ENCODE measurements around the gene CRHR1. TPM values are rescaled to one million over a fixed set of nuclear protein-coding genes. Genes with fewer than 3 reads are reported as not detected.

Gene CRHR1
- total RNA-seq, 1 experiment from 2014 or later: not detected

DNA sequence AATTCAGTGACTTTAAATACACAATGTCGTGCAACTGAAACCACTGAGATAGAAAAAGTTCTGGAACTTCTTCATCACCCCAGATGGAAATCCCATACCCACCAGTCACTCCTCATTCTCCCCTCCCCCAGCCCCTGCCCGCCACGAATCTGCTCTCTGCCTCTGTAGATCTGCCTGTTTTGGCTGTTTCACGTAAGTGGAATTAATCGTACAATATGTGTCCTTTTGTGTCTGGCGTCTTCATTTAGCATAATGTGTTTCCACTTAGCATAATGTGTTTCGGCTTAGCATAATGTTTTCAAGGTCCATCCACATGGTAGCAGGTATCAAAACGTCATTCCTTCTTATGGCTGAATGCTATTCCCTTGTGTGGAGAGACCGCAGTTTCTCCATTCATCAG, 57.1 kb downstream of the CRHR1 start:
- no peak for DNase-seq (ENCODE audit: extremely low read depth, low read depth)

DNA sequence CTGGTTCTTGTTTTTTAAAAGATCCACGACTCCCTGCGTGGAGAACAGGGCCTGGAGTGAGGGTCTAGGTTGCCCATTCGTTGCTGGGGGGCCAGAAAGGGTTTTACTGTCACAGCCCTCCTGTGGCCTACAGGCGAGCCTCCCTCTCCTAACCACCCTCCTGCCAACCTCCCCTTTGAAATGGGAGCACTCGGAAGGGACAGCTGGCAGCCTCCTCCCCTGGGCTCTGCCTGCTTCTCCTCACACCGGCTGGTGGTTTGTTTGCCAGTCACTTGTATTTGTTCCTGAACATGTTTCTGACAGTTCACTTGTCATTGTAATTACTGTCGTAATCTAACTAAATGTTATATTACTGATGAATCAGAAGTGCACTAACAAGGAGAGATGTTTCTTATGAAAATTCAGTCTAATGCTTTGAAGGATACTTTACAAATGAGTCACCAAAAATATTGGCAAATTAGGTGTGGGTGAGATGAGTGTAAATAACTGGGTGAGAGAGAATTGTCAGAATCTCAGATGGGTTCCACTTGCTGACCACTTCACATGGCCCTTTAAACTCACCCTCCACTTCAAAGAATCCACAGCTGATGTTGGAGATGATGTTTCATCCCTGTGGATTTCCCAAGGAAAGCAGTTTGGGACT, 57.9 kb downstream of the CRHR1 start:
- DNase-seq (ENCODE audit: extremely low read depth, low read depth): no peak

GRCh38 chr17:45843722-45844121, 59.6 kb downstream of the CRHR1 start:
- DNase-seq (ENCODE audit: extremely low read depth, low read depth): no peak

DNA sequence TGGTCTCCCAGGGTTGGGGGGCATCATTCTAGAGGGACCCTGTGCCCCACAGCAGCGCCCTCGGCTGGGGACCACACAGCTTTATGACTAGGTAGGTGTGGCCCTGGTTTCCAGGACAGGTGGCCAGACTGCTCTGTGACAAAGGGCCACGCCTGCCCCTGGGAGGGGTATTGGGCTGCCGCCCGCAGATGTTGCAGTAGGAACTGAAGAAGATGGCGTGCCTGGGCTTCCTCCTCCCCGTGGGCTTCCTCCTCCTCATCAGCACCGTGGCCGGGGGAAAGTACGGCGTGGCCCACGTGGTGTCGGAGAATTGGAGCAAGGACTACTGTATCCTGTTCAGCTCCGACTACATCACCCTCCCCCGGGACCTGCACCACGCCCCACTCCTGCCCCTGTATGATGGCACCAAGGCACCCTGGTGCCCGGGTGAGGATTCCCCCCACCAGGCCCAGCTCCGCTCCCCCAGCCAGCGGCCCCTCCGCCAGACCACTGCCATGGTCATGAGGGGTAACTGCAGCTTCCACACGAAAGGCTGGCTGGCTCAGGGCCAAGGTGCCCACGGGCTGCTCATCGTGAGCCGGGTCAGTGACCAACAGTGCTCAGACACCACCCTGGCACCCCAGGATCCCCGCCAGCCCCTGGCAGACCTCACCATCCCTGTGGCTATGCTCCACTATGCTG, 60.7 kb downstream of the CRHR1 start, which contains the start of gene SPPL2C:
Gene SPPL2C (plus strand): TSS at position 187 of the 681 bp plus-strand sequence. CDS start 26 bp downstream, at position 213.
- no peak for DNase-seq (ENCODE audit: extremely low read depth, low read depth)

DNA sequence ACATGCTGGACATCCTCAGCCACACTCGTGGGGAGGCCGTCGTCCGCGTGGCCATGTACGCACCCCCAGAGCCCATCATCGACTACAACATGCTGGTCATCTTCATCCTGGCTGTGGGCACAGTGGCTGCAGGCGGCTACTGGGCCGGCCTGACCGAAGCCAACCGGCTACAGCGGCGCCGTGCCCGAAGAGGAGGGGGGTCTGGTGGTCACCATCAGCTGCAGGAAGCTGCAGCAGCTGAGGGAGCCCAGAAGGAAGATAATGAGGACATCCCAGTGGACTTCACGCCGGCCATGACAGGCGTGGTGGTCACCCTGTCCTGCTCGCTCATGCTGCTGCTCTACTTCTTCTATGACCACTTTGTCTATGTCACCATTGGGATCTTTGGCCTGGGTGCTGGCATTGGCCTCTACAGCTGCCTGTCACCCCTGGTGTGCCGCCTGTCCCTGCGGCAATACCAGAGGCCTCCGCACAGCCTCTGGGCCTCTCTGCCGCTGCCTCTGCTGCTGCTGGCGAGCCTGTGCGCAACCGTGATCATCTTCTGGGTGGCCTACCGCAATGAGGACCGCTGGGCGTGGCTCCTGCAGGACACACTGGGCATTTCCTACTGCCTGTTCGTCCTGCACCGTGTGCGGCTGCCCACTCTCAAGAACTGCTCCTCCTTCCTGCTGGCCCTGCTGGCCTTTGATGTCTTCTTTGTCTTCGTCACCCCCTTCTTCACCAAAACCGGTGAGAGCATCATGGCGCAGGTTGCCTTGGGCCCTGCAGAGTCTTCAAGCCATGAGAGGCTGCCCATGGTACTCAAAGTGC, 61.5 kb downstream of the CRHR1 start:
- DNase-seq (ENCODE audit: extremely low read depth, low read depth): no peak

DNA sequence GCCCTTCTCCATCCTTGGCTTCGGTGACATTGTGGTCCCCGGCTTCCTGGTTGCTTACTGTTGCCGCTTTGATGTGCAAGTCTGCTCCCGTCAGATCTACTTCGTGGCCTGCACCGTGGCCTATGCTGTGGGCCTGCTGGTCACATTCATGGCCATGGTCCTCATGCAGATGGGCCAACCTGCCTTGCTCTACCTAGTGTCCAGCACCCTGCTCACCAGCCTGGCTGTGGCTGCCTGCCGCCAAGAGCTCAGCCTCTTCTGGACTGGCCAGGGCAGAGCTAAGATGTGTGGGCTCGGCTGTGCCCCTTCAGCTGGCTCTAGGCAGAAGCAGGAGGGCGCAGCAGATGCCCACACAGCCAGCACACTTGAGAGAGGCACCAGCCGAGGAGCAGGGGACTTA, 62.1 kb downstream of the CRHR1 start:
- no peak for DNase-seq (ENCODE audit: extremely low read depth, low read depth)

- DNase-seq (ENCODE audit: extremely low read depth, low read depth): no peak
Measured at GRCh38 chr17:45846646-45847045, 62.5 kb downstream of the CRHR1 start.

- no peak for DNase-seq (ENCODE audit: extremely low read depth, low read depth)
Measured at GRCh38 chr17:45847101-45847500, 63.0 kb downstream of the CRHR1 start.

GRCh38 chr17:45847747-45848146, 63.6 kb downstream of the CRHR1 start:
- no peak for DNase-seq (ENCODE audit: extremely low read depth, low read depth)

DNA sequence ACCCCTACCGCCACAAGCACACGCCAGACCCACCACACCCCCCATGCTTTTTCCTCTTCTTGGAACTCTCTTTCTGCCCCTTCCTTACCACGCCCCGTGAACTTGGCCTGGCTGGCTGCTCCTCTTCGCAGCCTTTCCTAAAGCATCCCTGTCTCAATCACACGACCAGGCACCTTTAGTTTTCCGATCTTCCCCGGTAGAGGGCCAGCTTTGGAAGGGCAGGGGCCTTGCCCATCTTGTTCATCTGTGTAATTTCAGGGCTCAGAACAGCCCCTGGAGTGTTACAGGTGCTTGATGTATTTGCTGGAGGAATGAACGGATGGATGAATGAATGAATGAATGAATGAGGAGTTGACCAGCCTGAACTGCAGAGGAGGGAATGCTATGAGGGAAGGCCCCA, 64.3 kb downstream of the CRHR1 start:
- no peak for DNase-seq (ENCODE audit: extremely low read depth, low read depth)

DNA sequence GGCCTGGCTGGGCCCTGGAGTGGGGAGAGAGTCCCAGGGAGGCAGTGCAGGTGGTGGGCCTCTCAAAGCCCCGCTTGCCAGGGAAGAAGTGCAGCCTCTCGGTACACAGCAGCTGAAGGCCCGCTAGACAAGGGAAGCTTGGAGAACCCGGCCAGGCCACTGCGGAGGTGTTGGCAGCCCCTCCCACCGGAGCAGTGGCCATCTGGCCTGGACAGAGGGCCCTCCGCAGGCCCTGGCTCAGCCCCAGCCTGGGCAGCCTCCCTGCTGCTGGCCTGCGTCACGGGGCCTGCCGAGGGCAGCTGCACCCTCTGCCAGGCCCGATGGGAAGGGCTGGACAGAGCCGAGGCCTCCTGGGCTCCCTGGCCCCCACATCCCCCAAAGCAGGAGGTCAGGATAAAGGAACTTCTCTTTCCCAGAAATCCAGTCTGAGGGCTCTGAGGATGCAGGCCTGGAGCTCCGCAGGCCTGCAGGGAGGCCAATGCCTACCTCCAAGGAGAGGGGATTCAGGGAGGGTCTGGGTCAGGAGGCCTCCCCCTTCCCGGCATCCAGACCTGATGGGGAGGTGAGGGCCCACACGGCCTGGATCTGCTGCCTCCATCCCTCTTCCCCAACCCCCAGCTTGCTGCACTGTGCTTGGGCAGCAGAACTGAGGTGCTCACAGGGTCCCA, 64.9 kb downstream of the CRHR1 start:
- no peak for DNase-seq (ENCODE audit: extremely low read depth, low read depth)

DNA sequence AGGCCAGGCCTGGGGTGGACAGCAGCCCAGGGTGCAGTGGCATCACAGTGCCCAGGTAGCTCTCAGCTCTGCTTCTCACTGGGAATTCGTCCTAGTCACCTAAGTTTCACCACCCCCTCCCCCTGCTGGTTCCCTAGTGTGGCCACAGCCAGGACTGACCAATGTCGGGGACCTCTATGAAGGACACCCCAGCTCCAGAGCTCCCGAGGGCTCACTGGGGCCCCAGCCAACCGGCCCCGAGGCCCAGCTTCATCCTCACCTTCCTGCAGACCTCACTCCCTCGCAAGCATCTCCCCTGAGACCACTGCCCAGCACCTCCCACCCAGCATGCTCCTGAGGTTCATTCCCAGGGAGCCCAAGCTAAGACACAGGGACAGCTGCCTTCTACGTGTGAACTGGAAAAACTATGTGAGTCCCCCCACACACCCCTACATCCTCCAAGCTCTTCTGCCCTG, 65.4 kb downstream of the CRHR1 start:
- DNase-seq (ENCODE audit: extremely low read depth, low read depth): no peak

DNA sequence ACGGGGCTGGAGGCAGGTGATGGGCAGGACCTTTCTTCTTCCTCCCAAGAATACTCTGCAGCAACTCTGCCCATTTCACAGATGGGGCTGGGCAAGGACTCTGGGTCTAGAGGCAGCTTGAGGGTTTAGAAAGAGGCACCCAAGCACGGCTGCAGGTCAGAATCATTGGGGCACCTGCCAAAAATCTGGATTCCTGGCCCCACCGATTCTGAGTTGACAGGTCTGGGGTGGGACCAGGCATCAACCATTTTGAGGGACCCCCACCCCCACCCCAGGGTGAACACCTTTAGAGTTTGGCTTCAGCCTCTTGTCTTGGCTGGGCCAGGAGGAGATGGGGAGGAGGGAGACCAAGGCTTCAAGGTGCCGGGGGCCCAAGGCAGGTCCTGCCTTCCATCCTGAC, 65.9 kb downstream of the CRHR1 start:
- no peak for DNase-seq (ENCODE audit: extremely low read depth, low read depth)

DNA sequence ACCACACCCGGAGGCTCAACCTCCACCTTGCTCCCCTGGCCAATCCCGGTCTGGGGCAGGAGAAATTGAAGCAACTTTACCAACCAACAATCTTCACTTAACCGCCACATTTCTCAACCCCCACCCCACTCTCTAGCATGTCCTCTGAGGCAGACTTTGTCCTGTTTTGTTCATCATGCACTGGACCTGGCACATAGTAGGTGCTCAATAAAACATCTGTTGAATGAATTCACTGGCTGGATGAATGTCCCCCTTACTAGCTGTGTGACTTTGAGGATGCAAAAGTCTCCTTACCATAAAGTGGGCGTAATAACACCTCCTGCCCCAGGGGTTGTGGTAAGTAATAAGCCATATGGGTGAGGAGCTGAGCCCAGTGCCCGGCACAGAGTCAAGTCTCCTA, 66.3 kb downstream of the CRHR1 start:
- no peak for DNase-seq (ENCODE audit: extremely low read depth, low read depth)

DNA sequence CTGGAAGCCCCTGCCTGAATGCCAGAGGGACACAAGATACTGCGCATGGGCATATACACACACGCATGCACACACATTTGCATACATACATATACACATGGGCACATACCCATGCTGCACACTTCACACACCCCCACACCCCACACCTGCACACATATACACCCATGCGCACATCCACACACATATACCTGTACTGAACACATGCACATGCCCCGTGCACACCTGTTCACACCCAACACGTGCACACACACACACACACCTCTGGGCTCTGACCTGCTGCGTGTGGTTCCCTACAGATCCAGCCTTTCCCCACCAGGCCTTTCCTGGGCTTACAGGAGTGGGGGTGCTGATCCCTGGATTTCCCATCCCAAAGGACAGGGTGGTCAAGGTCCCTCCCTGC, 66.9 kb downstream of the CRHR1 start:
- no peak for DNase-seq (ENCODE audit: extremely low read depth, low read depth)

GRCh38 chr17:45851464-45851863, 67.3 kb downstream of the CRHR1 start:
- no peak for DNase-seq (ENCODE audit: extremely low read depth, low read depth)

GRCh38 chr17:45851873-45852272, 67.8 kb downstream of the CRHR1 start:
- DNase-seq (ENCODE audit: extremely low read depth, low read depth): no peak

- DNase-seq (ENCODE audit: extremely low read depth, low read depth): peak; percentile 62
Measured at GRCh38 chr17:45852535-45853297, 68.6 kb downstream of the CRHR1 start.

DNA sequence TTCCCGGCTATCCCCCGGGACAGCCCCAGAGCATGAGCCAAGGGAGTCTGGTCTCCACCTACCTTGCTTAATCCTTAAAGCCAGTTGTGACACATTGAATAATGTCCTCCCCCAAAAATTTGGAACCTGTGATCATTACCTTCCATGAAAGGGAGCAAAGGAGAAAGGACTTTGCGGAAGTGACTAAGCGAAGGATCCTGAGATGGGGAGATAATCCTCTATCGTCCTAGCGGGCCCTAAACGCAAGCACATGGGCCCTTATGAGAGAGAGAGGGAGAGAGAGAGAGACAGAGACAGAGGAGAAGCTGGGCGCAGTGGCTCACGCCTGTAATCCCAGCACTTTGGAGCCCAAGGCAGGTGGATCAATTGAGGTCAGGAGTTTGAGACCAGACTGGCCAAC, 70.1 kb downstream of the CRHR1 start:
- DNase-seq (ENCODE audit: extremely low read depth, low read depth): no peak

DNA sequence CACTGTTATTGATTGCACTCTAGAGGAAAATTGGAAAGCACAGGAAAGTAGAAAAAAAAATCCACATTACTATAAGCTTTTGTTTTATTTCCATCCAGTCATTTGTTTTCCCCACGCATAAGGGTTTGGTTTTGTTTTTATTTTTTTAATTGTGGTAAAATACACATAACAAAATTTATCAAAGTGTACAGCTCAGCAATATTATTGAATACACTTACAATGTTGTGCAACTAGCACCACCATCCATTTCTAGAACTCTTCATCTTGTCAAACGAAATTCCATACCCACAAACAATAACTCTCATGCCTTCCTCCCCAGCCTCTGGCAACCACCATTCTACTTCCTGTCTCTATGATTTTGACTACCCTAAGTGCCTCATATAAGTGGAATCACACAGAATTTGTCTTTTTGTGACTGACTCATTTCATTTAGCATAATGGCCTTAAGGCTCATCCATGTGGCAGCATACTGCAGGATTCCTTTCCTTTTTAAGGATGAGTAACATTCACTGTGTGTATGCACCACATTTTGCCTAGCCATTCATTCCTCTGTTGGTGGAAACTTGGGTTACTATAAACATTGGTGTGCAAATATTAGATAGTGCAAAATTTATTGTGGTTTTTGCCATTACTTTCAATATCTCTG, 71.7 kb downstream of the CRHR1 start:
- DNase-seq (ENCODE audit: extremely low read depth, low read depth): no peak
